NCI-H187 (cell line): ENCODE data around the gene CLN6.
"Not testable (repeated sequence)": the region's sequence is repeated elsewhere in the genome, so short reads cannot be mapped to it uniquely, and the experiment has no call there.

Experiments
- DNase-seq, 2 experiments: peaks; one replicate each; lab custom pipeline; 2025; lab: John Stamatoyannopoulos, UW

CLN6 gene

DNA sequence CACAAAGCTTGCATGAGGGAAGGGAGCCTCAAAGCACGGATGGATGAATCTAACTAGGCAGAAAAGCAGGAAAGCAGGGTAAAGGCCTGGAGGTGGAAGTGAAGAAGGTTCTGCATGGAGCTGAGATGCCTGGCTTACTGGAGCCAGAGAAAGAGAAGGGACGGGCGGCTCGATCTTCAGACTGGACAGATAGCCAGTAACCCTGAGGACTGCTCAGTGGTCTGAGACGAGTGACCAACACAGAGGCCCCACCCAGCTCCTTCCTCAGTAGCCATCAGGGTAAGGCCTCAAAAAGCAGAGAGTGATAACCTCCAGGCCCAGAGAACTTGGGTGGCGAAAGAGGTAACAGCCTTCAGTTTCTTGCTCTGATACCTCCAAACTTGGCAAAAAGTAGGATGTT lies 6.4 kb downstream of the CLN6 start:
- DNase-seq = no peak

DNA sequence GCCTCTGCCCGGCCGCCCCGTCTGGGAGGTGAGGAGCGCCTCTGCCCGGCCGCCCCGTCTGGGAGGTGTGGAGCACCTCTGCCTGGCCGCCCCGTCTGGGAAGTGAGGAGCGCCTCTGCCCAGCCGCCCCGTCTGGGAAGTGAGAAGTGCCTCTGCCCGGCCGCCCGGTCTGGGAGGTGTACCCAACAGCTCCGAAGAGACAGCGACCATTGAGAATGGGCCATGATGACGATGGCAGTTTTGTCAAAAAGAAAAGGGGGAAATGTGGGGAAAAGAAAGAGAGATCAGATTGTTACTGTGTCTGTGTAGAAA lies 7.1 kb downstream of the CLN6 start:
- not testable (repeated sequence) for DNase-seq

DNA sequence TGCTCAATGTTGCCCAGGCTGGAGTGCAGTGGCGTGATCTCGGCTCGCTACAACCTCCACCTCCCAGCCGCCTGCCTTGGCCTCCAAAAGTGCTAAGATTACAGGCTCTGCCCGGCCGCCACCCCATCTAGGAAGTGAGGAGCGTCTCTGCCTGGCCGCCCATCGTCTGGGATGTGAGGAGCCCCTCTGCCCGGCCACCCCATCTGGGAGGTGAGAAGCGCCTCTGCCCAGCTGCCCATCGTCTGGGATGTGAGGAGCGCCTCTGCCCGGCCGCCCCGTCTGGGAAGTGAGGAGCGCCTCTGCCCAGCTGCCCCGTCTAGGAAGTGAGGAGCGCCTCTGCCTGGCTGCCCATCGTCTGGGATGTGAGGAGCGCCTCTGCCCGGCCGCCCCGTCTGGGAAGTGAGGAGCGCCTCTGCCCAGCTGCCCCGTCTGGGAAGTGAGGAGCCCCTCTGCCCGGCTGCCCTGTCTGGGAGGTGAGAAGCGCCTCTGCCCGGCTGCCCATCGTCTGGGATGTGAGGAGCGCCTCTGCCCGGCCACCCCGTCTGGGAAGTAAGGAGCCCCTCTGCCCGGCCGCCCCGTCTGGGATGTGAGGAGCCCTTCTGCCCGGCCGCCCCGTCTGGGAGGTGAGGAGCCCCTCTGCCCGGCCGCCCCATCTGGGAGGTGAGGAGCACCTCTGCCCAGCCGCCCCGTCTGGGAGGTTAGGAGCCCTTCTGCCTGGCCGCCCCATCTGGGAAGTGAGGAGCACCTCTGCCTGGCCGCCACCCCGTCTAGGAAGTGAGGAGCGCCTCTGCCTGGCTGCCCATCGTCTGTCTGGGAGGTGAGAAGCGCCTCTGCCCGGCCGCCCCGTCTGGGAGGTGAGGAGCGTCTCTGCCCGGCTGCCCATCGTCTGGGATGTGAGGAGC lies 7.7 kb downstream of the CLN6 start:
- DNase-seq = not testable (repeated sequence)

DNA sequence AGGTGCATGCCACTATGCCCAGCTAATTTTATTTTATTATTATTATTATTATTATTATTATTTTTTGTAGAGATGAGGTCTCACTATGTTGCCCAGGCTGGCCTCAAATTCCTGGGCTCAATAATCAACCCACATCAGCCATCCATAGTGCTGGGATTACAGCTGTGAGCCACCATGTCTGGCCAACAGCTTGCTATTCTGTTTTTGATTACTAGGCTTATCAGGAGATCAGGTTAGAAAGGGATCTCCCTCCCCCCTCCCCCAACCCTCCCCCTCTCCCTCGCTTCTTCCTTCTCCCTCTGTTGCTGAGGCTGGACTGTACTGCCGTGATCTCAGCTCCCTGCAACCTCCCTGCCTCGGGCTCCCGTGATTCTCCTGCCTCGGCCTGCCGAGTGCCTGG lies 8.6 kb downstream of the CLN6 start:
- DNase-seq = no peak

GRCh38 chr15:68220489-68220888 lies 9.0 kb downstream of the CLN6 start:
- DNase-seq = no peak

- no peak for DNase-seq
These were observed 10.4 kb downstream of the CLN6 start for GRCh38 chr15:68218847-68219798.

DNA sequence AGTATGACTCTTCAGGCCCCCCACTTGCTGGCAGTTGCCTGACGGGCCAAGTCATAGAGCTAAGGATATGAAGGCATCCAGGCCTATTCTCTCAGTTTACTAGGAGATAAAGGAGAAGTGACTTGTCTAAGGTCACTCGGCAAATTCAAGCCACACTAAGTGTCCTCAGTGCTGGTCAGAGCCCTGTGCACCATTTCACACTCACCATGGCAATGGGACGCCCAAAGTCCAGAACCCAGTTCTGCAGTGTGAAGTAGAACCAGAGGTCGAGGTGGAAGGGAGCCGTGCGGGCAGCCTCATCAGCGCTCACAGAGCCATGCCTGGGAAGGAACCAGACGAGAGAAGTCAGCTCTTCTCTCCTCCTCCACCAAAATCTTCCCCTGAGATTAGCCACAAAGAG lies 11.2 kb downstream of the CLN6 start:
- no peak for DNase-seq

DNA sequence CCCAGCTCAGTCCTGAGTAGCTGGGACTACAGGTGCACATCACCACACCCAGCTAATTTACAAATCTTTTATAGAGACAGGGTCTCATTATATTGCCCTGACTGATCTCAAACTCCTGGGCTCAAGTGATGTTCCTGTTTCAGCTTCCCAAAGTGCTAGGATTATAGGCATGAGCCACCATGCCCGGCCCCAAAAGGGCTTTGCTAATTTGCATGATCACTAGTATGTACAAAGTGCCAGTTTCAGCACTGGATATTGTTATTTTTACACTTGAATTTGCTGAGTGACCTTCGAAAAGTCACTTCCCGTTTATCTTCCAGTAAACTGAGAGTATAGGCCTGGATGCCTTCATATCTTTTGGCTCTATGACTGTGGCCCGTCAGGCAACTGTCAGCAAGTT lies 12.2 kb downstream of the CLN6 start:
- DNase-seq = no peak

- no peak for DNase-seq
These were observed 14.7 kb downstream of the CLN6 start for GRCh38 chr15:68214838-68215254.

GRCh38 chr15:68213991-68214837 lies 15.3 kb downstream of the CLN6 start:
- no peak for DNase-seq

DNA sequence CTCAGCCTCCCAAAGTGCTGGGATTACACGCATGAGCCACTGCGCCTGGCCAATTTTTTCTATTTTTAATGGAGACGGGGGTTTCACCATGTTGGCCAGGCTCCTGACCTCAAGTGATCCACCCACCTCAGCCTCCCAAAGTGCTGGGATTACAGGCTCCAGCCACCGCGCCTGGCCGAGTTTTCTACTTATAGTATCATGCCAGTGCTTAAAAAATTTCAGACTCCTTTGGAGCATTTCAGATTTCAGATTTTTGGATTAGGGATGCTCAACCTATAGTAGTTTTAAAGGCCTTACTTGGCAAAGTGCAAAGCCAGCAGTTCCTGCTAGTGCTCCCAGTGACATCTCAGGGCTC lies 16.1 kb downstream of the CLN6 start:
- DNase-seq = not testable (repeated sequence)

DNA sequence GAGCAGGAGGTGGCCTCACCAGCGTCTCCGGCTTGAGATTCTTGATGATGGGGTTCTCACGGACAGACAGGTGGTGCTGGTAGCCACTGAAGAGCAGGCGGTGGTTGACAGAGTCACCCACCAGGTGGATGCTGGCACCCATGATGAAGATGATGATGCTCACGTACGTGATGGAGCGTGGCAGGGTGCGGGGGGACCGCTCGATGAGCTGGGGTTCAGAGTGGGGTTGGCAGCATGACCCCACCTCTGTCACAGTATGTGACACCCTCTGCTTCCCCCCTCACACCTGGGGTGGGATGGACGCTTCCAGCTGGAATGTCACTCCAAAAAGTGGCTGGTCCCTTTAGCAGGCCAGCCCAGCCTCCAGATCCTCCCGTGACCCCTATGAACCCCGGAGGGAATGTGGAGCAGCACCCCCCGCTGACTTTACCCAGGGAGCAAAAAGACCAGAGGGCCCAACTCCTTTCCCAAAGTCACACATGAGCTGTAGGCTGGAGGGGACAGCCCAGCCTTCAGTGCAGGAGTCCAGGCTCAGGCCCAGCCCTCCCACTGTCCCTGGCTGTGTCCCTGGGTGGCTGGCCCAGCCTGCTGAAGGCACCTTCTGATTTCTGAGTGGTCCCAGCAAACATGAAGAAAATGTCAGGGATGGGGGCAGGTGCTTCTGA lies 17.7 kb downstream of the CLN6 start:
- no peak for DNase-seq

- no peak for DNase-seq
These were observed 18.5 kb downstream of the CLN6 start for GRCh38 chr15:68210821-68211655.

DNA sequence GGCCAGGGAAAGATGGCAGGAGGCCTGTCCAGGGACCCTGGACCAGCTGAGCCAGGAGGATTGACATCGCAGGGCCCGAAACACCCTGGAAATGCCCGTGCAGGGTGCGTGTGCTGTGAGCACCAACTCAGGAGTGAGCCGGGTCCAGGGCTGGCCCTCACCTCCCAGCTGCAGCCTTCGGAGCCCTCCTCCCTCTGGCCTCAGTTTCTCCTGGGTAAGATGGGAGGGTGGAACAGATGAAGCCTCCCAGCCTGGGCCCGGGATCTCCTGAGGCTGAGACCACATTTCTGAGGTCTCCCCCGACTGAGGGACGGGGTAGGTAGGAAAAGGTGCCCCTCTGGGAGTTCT lies 19.1 kb downstream of the CLN6 start:
- DNase-seq = no peak

DNA sequence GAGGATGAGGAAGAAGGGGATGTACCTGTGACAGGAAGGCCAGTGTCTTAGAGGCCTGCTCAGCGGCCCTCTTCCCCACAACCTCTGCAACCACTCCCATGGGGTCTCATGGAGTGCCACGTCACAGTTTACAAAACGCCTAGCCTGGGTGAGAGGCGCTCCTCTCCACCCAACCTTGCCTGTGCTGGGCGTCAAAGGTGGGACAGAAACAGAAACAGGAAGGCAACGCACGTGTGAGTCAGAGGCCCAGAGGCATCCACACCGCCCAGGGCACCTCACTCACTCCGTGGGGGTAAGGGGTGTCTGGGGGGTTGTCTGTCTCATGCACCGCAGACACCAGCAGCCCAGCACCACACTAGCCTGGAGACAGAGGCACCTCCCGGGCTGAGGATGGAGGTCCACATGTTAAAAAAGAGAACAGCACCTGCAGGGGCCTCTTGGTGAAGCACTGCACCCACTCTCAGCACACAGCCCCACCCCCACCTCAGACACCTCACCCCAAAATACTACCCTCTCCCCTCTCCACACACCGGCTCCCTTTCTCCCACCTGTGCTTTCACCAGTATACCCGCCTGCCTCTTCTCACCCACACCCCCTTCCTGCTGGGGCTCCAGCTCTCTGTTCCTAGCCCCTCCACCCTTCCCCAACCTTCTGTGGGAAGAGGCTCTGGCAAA lies 19.7 kb downstream of the CLN6 start:
- no peak for DNase-seq

DNA sequence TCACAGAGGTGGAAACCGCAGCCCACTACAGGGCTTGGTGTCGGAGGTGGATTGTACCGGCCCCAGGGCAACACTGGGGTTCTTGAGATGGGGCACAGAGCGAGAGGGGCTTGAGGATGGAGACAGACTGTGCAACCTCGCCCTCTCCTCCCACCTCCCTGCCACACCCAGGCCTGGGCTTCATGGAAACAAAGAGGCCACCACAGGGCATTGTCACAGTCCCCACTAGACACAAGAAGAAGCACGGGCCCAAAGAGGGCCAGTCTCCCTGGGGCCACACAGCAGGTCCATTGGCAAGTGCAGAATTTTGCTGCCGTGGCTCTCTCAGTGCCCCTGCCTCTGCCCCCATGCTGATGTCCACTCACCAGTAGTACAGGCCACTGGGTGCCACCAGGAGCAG lies 20.3 kb downstream of the CLN6 start:
- DNase-seq = no peak

- DNase-seq = no peak
These were observed 20.8 kb downstream of the CLN6 start for GRCh38 chr15:68208636-68209240.

DNA sequence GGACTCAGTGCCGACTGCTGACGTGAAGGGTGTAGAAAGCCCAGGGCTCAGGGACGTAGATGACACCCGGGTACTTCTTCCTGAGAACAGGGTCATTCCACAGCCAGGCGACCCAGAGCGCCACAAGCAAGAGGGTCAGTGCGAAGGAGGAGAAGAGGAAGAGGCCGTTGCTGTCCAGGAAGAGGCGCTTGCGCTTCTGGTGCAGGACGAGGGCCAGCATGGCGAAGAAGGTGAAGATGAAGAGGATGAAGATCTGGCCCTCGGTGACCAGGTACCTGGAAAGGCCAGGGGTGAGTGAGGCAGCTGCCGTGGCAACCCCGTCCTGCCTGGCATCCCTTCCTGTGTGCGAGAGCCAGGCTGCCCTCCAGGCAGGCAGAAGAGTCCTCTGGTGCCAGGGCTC lies 21.4 kb downstream of the CLN6 start:
- DNase-seq = no peak

DNA sequence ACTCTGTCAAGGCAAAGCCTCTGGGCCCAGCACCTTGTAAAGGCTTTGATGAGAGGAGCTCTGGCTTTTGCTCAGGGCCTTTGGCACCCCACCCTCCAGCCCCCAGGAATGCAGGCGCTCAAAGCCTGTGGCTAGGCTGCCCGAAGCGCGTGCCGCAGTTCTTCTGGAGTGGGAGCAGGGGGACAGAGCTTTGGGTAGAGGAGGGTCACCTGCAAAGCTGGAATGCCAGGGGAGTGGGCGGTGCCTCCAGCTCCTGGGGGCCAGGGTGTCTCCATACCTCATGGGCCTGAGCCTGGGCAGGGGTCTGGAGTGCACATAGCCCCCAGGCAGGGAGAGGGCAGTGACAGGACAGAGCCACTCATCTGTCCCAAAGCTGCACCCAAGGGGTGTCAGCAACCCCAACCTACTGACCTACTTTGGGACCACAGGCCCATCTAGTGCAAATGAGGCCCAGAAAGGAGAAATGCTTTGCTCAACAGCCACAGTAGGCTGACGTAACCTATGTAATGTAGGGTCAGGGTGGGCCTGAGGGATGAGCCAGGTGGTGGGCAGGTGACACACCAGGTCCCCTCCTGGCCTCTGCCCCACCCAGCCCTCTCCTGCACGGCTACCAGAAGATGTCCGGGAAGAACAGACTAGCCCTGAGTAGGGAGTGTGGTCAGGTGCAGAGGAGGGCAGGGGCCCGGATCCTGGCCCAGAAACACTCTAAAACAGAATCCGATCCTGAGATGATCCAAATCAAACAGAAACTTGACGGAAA lies 22.2 kb downstream of the CLN6 start:
- DNase-seq = no peak
